ENCODE results near the gene DRAM2. TPM values are rescaled to one million over a fixed set of nuclear protein-coding genes. Genes with fewer than 3 reads are reported as not detected.
"Not testable (repeated sequence)": the region's sequence is repeated elsewhere in the genome, so short reads cannot be mapped to it uniquely, and the experiment has no call there.

Gene DRAM2
- total RNA-seq, 6 experiments from 2014 or later: 16.7 to 37.2 (median 22.9) TPM

- ATAC-seq (no peak), DNase-seq (no peak)
- Histone ChIP-seq H3K27me3 (no peaks in the 10 kb centered on the region), H3K4me3 (no peak overlapping the region), H3K36me3 (no peaks in the 10 kb centered on the region), H3K4me1 (no peaks in the 10 kb centered on the region), H3K27ac (no peak overlapping the region), H3K9me3 (no peaks in the 10 kb centered on the region)
- TF ChIP-seq, protein P1, sequence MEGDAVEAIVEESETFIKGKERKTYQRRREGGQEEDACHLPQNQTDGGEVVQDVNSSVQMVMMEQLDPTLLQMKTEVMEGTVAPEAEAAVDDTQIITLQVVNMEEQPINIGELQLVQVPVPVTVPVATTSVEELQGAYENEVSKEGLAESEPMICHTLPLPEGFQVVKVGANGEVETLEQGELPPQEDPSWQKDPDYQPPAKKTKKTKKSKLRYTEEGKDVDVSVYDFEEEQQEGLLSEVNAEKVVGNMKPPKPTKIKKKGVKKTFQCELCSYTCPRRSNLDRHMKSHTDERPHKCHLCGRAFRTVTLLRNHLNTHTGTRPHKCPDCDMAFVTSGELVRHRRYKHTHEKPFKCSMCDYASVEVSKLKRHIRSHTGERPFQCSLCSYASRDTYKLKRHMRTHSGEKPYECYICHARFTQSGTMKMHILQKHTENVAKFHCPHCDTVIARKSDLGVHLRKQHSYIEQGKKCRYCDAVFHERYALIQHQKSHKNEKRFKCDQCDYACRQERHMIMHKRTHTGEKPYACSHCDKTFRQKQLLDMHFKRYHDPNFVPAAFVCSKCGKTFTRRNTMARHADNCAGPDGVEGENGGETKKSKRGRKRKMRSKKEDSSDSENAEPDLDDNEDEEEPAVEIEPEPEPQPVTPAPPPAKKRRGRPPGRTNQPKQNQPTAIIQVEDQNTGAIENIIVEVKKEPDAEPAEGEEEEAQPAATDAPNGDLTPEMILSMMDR (IDR thresholded peaks at IDR 0.05): no peak
- no peak for TF ChIP-seq POLR2A (IDR thresholded peaks at IDR 0.05)
- intact Hi-C loops (cut with DNase I): no loop called here
- 79% methylated on average over 1 of the region's 2 CpGs for WGBS (ENCODE audit: insufficient coverage, low coverage, low lambda C conversion rate, missing lambda C conversion rate)
Measured at GRCh38 chr1:111084999-111085398, 54.9 kb downstream of the DRAM2 start.

- no peak for TF ChIP-seq POLR2A (IDR thresholded peaks at IDR 0.05)
- TF ChIP-seq, protein P1 (IDR thresholded peaks at IDR 0.05): no peak
- no peaks in the 10 kb centered on the region for H3K9me3 ChIP-seq
- H3K4me1 ChIP-seq: no peaks in the 10 kb centered on the region
- no peak for DNase-seq
- intact Hi-C loops (cut with DNase I): no loop called here
- 84% methylated on average over 2 of the region's 2 CpGs for WGBS (ENCODE audit: insufficient coverage, low coverage, low lambda C conversion rate, missing lambda C conversion rate)
- no peak for ATAC-seq
- no peaks in the 10 kb centered on the region for H3K36me3 ChIP-seq
- H3K4me3 ChIP-seq: no peak overlapping the region
- H3K27me3 ChIP-seq: no peaks in the 10 kb centered on the region
- no peak overlapping the region for H3K27ac ChIP-seq
Measured at GRCh38 chr1:111082421-111083203, 57.3 kb downstream of the DRAM2 start.

GRCh38 chr1:111079329-111079728 is 60.6 kb downstream of the DRAM2 start:
- intact Hi-C loops (cut with DNase I); H3K9me3 ChIP-seq; H3K4me1 ChIP-seq; H3K27ac ChIP-seq; ATAC-seq; H3K36me3 ChIP-seq; H3K4me3 ChIP-seq; H3K27me3 ChIP-seq; DNase-seq: not testable (repeated sequence)
- 81% methylated on average over 7 of the region's 12 CpGs for WGBS (ENCODE audit: insufficient coverage, low coverage, low lambda C conversion rate, missing lambda C conversion rate)

GRCh38 chr1:111077312-111077711 is 62.6 kb downstream of the DRAM2 start:
- intact Hi-C loops (cut with DNase I); H3K27me3 ChIP-seq; H3K9me3 ChIP-seq; DNase-seq; ATAC-seq; H3K27ac ChIP-seq; H3K4me3 ChIP-seq; H3K36me3 ChIP-seq; H3K4me1 ChIP-seq: not testable (repeated sequence)
- 71% methylated on average over 3 of the region's 4 CpGs for WGBS (ENCODE audit: insufficient coverage, low coverage, low lambda C conversion rate, missing lambda C conversion rate)

Small RNAs within 50 kb of the gene (small RNA-seq; reads per million reads assigned to genes)
- gene AL355816.1: 0 reads per million in 2 experiments

Other genes starting within 250 kb of the DRAM2 start
- gene LRIF1, start 176.2 kb downstream of the DRAM2 start, total RNA-seq: 1 to 10 TPM; 3.8 to 7.8 (median 5.8) TPM
- 10 to 100 TPM; 21.9 to 35.0 (median 27.8) TPM for gene CEPT1, start 130 bp upstream of the DRAM2 start, total RNA-seq
- 10 to 100 TPM in 5 of 6 experiments, 1 to 10 TPM in 1; 9.6 to 18.6 (median 13.9) TPM for gene DENND2D, start 60.6 kb upstream of the DRAM2 start, total RNA-seq
- under 1 TPM in 5 of 6 experiments, not detected in 1; 0.15 to 0.58 (median 0.26) TPM for gene CHI3L2, start 87.6 kb upstream of the DRAM2 start, total RNA-seq
- not detected for gene CHIA, start 150.8 kb upstream of the DRAM2 start, total RNA-seq

Data from right lobe of liver (tissue), 6 donors.